ENCODE measurements around the gene SLC35B4.

GRCh38 chr7:134312717-134313116 lies 4.0 kb downstream of the SLC35B4 start:
- no peak for TF ChIP-seq CTCF (conservative IDR thresholded peaks at IDR 0.05)
- TF ChIP-seq EZH2 (IDR thresholded peaks at IDR 0.05; ENCODE audit: low read depth), result no peak
